Cardiac muscle cell (in vitro differentiated cells and primary cell): ENCODE measurements around the gene C19orf73. TPM values are rescaled to one million over a fixed set of nuclear protein-coding genes. Genes with fewer than 3 reads are reported as not detected.

Experiments
- DNase-seq, 2 donors: peaks; one replicate each; pipeline versions ENCODE4 v3.0.0 to v3.0.0-alpha.2; 2010 to 2017; ENCODE audit warnings: low read depth in 1 of 2, low spot score in 1 of 2
- H3K27ac ChIP-seq: fragments of 200-600 bp; sonication (generic); 2 replicates; pipeline ENCODE4 v1.5.1; 2016
- H3K27me3 ChIP-seq: fragments of 200-600 bp; sonication (generic); 2 replicates; pipeline ENCODE4 v1.6.0; 2016; ENCODE audit warnings: control low read depth
- H3K36me3 ChIP-seq: fragments of 200-600 bp; sonication (generic); 2 replicates; pipeline ENCODE4 v1.5.1; 2016; ENCODE audit warnings: control low read depth
- H3K4me1 ChIP-seq: fragments of 200-600 bp; sonication (generic); 2 replicates; pipeline ENCODE4 v1.8.1; 2017; ENCODE audit warnings: low read depth, mild to moderate bottlenecking, mixed run types
- H3K4me3 ChIP-seq: fragments of 200-600 bp; sonication (generic); 2 replicates; pipeline ENCODE4 v1.5.1; 2016; ENCODE audit warnings: mild to moderate bottlenecking
- H3K9me3 ChIP-seq: fragments of 200-600 bp; sonication (generic); 2 replicates; pipeline ENCODE4 v1.5.1; 2017; ENCODE audit warnings: low read depth, mild to moderate bottlenecking, control low read depth
- CTCF ChIP-seq: IDR thresholded peaks from 2 replicates; pipeline ENCODE4 v1.5.1; 2012; ENCODE audit warnings: low read depth, mild to moderate bottlenecking, low read length
- polyA plus RNA-seq: library from polyadenylated mRNA; unstranded; fragments of >200 nt; fragmentation: Nextera tagmentation; extraction: Ambion mirVana; gene quantifications from 2 replicates; pipeline ENCODE4 v1.2.1, GENCODE V29; 2016
- total RNA-seq: library from RNA; depleted of rRNA; stranded (reverse); fragments of >200 nt; gene quantifications from 2 replicates; pipeline ENCODE4 v1.2.3, GENCODE V29; 2016

C19orf73 gene
- total and polyA plus RNA-seq, 2 experiments from 2014 or later, result 9.6 to 12.5 TPM

DNA sequence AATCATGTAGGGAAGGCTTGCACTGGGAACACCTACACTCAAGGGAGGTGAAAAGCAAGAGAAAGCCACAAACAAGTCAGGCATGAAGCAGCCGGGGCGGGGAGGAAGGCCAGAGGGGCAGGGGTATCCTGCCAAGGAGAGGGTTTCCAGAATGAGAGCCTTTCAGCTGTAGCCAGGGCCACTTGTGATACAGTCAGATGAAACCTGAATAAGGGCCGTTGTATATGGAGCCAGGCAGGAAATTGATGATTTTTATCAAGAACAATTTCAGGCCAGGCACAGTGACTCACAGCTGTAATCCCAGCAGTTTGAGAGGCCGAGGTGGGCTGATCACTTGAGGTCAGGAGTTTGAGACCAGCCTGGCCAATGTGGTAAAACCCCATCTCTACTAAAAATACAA is 43.0 kb upstream of the C19orf73 start:
- H3K27me3 ChIP-seq, result no peaks in the 10 kb centered on the region
- H3K9me3 ChIP-seq, result no peaks in the 10 kb centered on the region
- TF ChIP-seq CTCF, result no peak
- no peak overlapping the region for H3K4me3 ChIP-seq
- no peak overlapping the region for H3K27ac ChIP-seq
- peaks cover 32% of the 10 kb centered on the region for H3K4me1 ChIP-seq
- H3K36me3 ChIP-seq, result peaks cover 6% of the 10 kb centered on the region
- no peak for DNase-seq

DNA sequence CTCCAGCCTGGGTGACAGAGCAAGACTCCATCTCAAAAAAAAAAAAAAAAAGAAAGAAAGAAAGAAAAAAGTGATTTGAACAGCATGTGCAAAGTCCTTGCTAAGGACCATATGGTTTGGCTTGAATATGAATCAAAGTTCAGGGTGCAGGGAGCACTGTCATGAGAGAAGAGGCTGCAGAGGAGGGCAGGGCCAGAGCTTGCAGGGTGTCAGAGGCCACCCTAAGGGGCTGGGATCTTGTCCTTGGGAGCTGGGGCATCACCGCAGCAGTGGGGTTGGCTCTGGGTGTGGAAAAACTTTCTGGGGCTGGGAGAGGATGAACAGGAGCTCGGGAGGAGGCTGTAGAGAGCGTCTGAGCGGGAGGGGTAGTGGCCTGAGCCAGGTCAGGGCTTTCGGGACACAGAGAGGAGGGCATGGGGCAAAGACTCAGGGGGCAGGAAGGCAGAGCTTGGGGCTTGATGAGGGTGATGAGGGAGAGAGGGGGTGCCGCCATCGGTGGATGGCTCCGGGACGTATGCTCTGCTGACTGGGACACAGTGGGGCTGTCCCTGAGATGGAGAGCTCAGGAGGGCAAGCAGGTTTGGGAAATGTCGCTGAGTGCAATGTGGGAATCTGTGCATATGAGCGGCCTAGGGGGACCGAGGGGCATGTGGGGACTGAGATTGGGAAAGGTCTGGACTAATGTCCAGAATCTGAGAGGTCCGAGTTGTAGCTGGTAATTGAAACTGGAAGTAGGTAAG is 41.7 kb upstream of the C19orf73 start:
- DNase-seq, result no peak
- H3K4me1 ChIP-seq, result peaks cover 33% of the 10 kb centered on the region
- H3K27me3 ChIP-seq, result no peaks in the 10 kb centered on the region
- peaks cover 6% of the 10 kb centered on the region for H3K36me3 ChIP-seq
- no peak for TF ChIP-seq CTCF
- H3K4me3 ChIP-seq, result no peak overlapping the region
- no peaks in the 10 kb centered on the region for H3K9me3 ChIP-seq
- H3K27ac ChIP-seq, result no peak overlapping the region

DNA sequence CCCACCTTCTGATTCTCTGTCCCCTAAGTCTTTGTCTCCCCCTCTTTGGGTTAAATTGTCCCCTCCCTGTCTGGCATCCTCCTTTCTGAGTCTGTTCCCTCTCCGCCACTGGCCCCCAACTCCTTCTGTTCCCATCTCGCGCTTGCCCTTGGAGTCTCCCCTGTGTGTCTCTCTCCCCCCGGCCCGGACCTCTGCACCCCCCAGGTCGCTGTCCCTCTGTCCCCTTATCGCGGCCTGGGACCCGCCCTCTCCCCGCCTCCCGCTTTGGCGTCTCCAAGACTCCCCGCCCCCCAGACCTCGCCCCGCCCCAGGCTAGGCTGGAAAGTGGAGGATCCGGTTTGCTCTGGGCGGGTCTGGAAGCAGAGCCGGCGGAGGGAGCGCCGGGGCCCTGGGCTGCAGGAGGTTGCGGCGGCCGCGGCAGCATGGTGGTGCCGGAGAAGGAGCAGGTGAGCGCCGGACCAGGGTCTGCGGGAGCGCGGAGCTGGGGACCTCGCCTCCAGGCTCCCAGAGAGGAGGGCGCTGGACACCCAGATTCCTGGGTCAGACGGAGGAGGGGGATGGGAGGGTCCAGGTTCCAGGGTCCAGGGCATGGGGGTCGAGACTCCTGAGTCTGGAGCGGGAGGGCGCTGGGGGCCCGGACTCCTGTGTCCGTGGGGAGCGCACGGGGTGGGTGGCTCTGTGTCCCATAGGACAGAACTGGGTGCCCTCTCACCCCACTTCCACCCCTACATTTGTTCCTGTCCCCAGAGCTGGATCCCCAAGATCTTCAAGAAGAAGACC is 38.7 kb upstream of the C19orf73 start, which contains the start of gene TRPM4:
TSS of gene TRPM4 (plus strand) at position 348 of the 780 bp plus-strand sequence. CDS start at position 423, 75 bp downstream.
- no peaks in the 10 kb centered on the region for H3K9me3 ChIP-seq
- DNase-seq, result peak; percentile 82 to 96
- no peak for TF ChIP-seq CTCF
- no peaks in the 10 kb centered on the region for H3K27me3 ChIP-seq
- peaks cover 25% of the 10 kb centered on the region for H3K4me1 ChIP-seq
- peak within 1 kb of the TSS; percentile 67 for H3K4me3 ChIP-seq
- H3K27ac ChIP-seq, result peak within 1 kb of the TSS; percentile 88
- H3K36me3 ChIP-seq, result peaks cover 3% of the 10 kb centered on the region

DNA sequence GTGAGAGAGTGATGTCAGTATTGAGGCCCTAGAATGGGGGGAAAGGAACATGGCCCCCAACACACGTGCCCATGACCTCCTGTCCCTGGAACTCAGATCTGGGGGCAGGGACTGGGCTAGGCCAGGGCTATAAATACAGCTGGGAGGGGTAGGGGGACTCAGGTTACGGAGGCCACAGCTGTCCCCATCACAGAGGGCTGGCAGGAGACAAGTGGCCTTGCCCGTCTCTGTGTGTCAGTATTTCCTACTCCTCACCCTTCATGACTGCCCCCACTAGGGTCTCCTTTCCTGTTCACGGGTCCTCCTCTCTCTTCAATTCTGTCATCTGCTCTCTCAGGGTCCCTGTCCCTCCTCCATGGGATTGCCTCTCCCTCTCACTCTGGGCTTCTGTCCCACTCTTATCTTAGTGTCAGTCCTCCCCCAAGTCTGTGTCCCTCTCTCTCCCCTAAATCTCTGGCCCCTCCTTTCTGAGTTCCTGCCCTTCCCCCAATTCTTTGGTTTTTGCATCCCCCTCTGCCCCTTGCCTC is 36.9 kb upstream of the C19orf73 start:
- Histone ChIP-seq H3K9me3 (no peaks in the 10 kb centered on the region), H3K27me3 (no peaks in the 10 kb centered on the region), H3K4me1 (peaks cover 30% of the 10 kb centered on the region), H3K36me3 (no peaks in the 10 kb centered on the region), H3K27ac (peak overlapping the region; percentile 88), H3K4me3 (peak overlapping the region; percentile 23)
- no peak for TF ChIP-seq CTCF
- peak in 1 of 2 donors; percentile 80 for DNase-seq

- Histone ChIP-seq H3K9me3 (no peaks in the 10 kb centered on the region), H3K27ac (peak within 1 kb of the TSS; percentile 88), H3K4me1 (peaks cover 30% of the 10 kb centered on the region), H3K4me3 (peak within 1 kb of the TSS; percentile 23), H3K36me3 (no peaks in the 10 kb centered on the region), H3K27me3 (no peaks in the 10 kb centered on the region)
- TF ChIP-seq CTCF, result no peak
- peak in 1 of 2 donors; percentile 89 for DNase-seq
Measured at GRCh38 chr19:49155005-49155819, 36.3 kb upstream of the C19orf73 start, which contains the start of gene HRC. HRC (minus strand) TSS chr19:49155396; CDS start chr19:49155237, 159 bp downstream.
